ENCODE results near the gene DLX2. TPM values are rescaled to one million over a fixed set of nuclear protein-coding genes. Genes with fewer than 3 reads are reported as not detected.

Gene DLX2
- total and polyA plus RNA-seq, 2 of the 13 experiments (the other 11 are each of a cell fraction or from before 2014, with no cell fraction given): 0.07 to 0.15 TPM

GRCh38 chr2:172098287-172098649 lies 4.4 kb downstream of the DLX2 start:
- ChIA-PET POLR2A (interaction anchor here (0.7 to 2.0 kb wide), 8 partner anchors 10 to 410 kb away, joined by 3 to 16 read pairs (median 4); partner anchors contain the start of genes DLX1 and HAT1), CTCF (ENCODE audit: low intra/inter-chr PET ratio, low total read pairs) (no interaction called here)
- Histone ChIP-seq H3K27me3 (ENCODE audit: control insufficient read depth in 1 of 2, insufficient read depth in 2 of 2, low read length in 2 of 2) (peaks cover 20 to 70% of the 10 kb centered on the region in 2 experiments), H3K9ac (ENCODE audit: insufficient read depth, low read depth, low read length) (no peak overlapping the region), H3K4me2 (ENCODE audit: low read depth, low read length) (peak overlapping the region; percentile 99), H3K27ac (ENCODE audit: extremely low read length, insufficient read depth, low read length) (no peak overlapping the region), H3K4me3 (replicated peaks in 1 of 3; ENCODE audit: insufficient read depth in 1 of 3, low read depth in 2 of 3, low read length in 3 of 3) (peak overlapping the region in 2 of 3 experiments; percentile 47 to 70; a peak in 3 of 6 replicates), H3K36me3 (replicated peaks in 1 of 2; ENCODE audit: control insufficient read depth in 1 of 2, insufficient read depth in 2 of 2, low read length in 2 of 2) (no peaks in the 10 kb centered on the region), H2AFZ (ENCODE audit: low read length) (no peak overlapping the region), H3K9me3 (ENCODE audit: low read length) (no peaks in the 10 kb centered on the region), H3K79me2 (ENCODE audit: insufficient read depth, low read length) (no peaks in the 10 kb centered on the region), H3K4me1 (ENCODE audit: insufficient read depth, low read length) (peaks cover 70% of the 10 kb centered on the region), H4K20me1 (ENCODE audit: insufficient read depth, low read length) (peaks cover 6% of the 10 kb centered on the region; the same call in 1 of the 2 replicates)
- FAIRE-seq (no peak), DNase-seq (ENCODE audit: low spot score) (no peak), ATAC-seq (no peak)
- BruUV-seq (replicated peaks): no TSS peak
- WGBS (ENCODE audit: low lambda C conversion rate): 0% methylated on average over 1 of the region's 1 CpG
- intact Hi-C loops (cut with micrococcal nuclease; ENCODE audit: unreplicated experiment) (no loop called here), in situ Hi-C loops (cut with HindIII; ENCODE audit: extremely low pct_ligation_motif_present, low pct_unique_long_range_greater_than_20kb) (no loop called here)
- TF ChIP-seq YEATS2 (CRISPR knock-in tag; IDR thresholded peaks at IDR 0.05; ENCODE audit: borderline replicate concordance): 0 out of 2 replicates have a peak, but pooled peaks have one; percentile 3
- TF ChIP-seq MYPOP (CRISPR knock-in tag; IDR thresholded peaks at IDR 0.05): 0 out of 2 replicates have a peak, but pooled peaks have one; percentile 7
- 0 out of 2 replicates have a peak, but pooled peaks have one; percentile 18 for TF ChIP-seq MTF2 (CRISPR knock-in tag; IDR thresholded peaks at IDR 0.05; ENCODE audit: borderline replicate concordance)
- 0 out of 2 replicates have a peak, but pooled peaks have one; percentile 56 for TF ChIP-seq ZHX1 (CRISPR knock-in tag; IDR thresholded peaks at IDR 0.05; ENCODE audit: low read depth)
- no peak for TF ChIP-seq PITX1 (CRISPR knock-in tag; IDR thresholded peaks at IDR 0.05)
- TF ChIP-seq ATF7-NPFF (CRISPR knock-in tag; IDR thresholded peaks at IDR 0.05; ENCODE audit: low read depth): no peak
- TF ChIP-seq RBM39 (IDR thresholded peaks at IDR 0.05; ENCODE audit: low read depth, low read length, poor library complexity, severe bottlenecking): peak; percentile 1
- TF ChIP-seq SMC3 (IDR thresholded peaks at IDR 0.05; ENCODE audit: low read length): no peak
- TF ChIP-seq ZSCAN31 (CRISPR knock-in tag; IDR thresholded peaks at IDR 0.05; ENCODE audit: low read depth): 0 out of 2 replicates have a peak, but pooled peaks have one; percentile 23
- 0 out of 2 replicates have a peak, but pooled peaks have one; percentile 26 for TF ChIP-seq ZBTB46 (CRISPR knock-in tag; IDR thresholded peaks at IDR 0.05; ENCODE audit: borderline replicate concordance)
- TF ChIP-seq TBX2 (CRISPR knock-in tag; IDR thresholded peaks at IDR 0.05; ENCODE audit: borderline replicate concordance): 0 out of 2 replicates have a peak, but pooled peaks have one; percentile 25
- no peak for TF ChIP-seq ZNF788 (CRISPR knock-in tag; IDR thresholded peaks at IDR 0.05; ENCODE audit: borderline replicate concordance)
- TF ChIP-seq ZXDC (CRISPR knock-in tag; IDR thresholded peaks at IDR 0.05): no peak
